Body of pancreas (tissue), 4 donors: ENCODE results near the gene TRPM2. TPM values are rescaled to one million over a fixed set of nuclear protein-coding genes. Genes with fewer than 3 reads are reported as not detected.

Source experiments
- ATAC-seq: fragments of 150-250 bp; one replicate; pipeline ENCODE4 v1.9.1; 2016
- DNase-seq, 4 donors: peaks; one replicate each; pipeline ENCODE4 v3.0.0-alpha.2; 2019
- H3K27ac ChIP-seq, 4 donors: fragments of 200-600 bp; sonication (generic); 1 replicate in 3 of 4; 2 replicates in 1 of 4; pipeline versions ENCODE4 v1.5.1 to v1.6.1; 2016 to 2019; ENCODE audit warnings: mild to moderate bottlenecking in 1 of 4, mixed read lengths in 1 of 4, moderate library complexity in 1 of 4
- H3K27me3 ChIP-seq, 2 donors: fragments of 200-600 bp; sonication (generic); one replicate each; pipeline ENCODE4 v1.6.0; 2016; ENCODE audit warnings: mild to moderate bottlenecking in 1 of 2
- H3K36me3 ChIP-seq, 2 donors: fragments of 200-600 bp; sonication (generic); replicated peaks in 1 of 2; 2 replicates each; pipeline ENCODE4 v1.5.1; 2016; ENCODE audit warnings: low read depth in 2 of 2; ENCODE audit not compliant: insufficient read depth in 1 of 2
- H3K4me1 ChIP-seq: fragments of 200-600 bp; sonication (generic); one replicate; pipeline ENCODE4 v1.6.0; 2016
- H3K4me3 ChIP-seq, 2 donors: fragments of 200-600 bp; sonication (generic); 1 replicate in 1 of 2; 2 replicates in 1 of 2; pipeline ENCODE4 v1.5.1; 2016 to 2019
- H3K9me3 ChIP-seq, 3 donors: fragments of 200-600 bp; sonication (generic); 1 replicate in 2 of 3; 2 replicates in 1 of 3; pipeline ENCODE4 v1.5.1; 2016
- CTCF ChIP-seq, 7 experiments: fragments of 450-650 bp in 4 of 7; fragments of 200-600 bp in 3 of 7; sonication (generic) in 3 of 7; IDR thresholded peaks; one replicate each; pipeline ENCODE4 v1.5.1; 2016 to 2019; ENCODE audit warnings: antibody characterized with exemption in 7 of 7
- POLR2A ChIP-seq, 3 donors: fragments of 450-650 bp; IDR thresholded peaks; one replicate each; pipeline ENCODE4 v1.6.1; 2016; ENCODE audit warnings: antibody characterized with exemption in 3 of 3, mild to moderate bottlenecking in 2 of 3
- WGBS, 2 donors: methylation state at CpG; one replicate each; pipeline ENCODE4 v1.1.5; 2017; 5-methylcytosine and 5-hydroxymethylcytosine counted together
- intact Hi-C: fragments of 100-400 bp; cut with DNase I; formaldehyde crosslinking; loops from one replicate; pipeline ENCODE4 v1.15.1; 2023
- total RNA-seq, 2 donors: library from RNA; depleted of rRNA; stranded (reverse); fragments of >200 nt; gene quantifications; one replicate each; pipeline ENCODE4 v1.1.0, GENCODE V29; 2016

The TRPM2 gene
- total RNA-seq, 2 donors from 2014 or later: 2.1 to 2.3 TPM

- intact Hi-C loops: no loop called here
- no peaks in the 10 kb centered on the region for H3K36me3 ChIP-seq
- DNase-seq: no peak
- H3K4me3 ChIP-seq: no peak overlapping the region
- TF ChIP-seq POLR2A (IDR thresholded peaks at IDR 0.05) (no peak), CTCF (IDR thresholded peaks at IDR 0.05) (no peak)
- H3K27me3 ChIP-seq: no peaks in the 10 kb centered on the region
- H3K27ac ChIP-seq: no peak overlapping the region
- WGBS, 2 donors: 62 to 64% methylated on average over 4 to 10 of the region's 10 CpGs
- no peak for ATAC-seq
- H3K9me3 ChIP-seq: peaks cover 0 to 8% (median 0%) of the 10 kb centered on the region in 3 donors
- no peaks in the 10 kb centered on the region for H3K4me1 ChIP-seq
Observed at GRCh38 chr21:44380876-44381275, 27.5 kb downstream of the TRPM2 start.

- Histone ChIP-seq H3K27ac (no peak overlapping the region), H3K4me1 (no peaks in the 10 kb centered on the region), H3K4me3 (no peak overlapping the region), H3K36me3 (no peaks in the 10 kb centered on the region), H3K27me3 (no peaks in the 10 kb centered on the region), H3K9me3 (peaks cover 0 to 13% (median 0%) of the 10 kb centered on the region in 3 donors)
- TF ChIP-seq CTCF (IDR thresholded peaks at IDR 0.05) (no peak), POLR2A (IDR thresholded peaks at IDR 0.05) (no peak)
- DNase-seq (no peak), ATAC-seq (no peak)
- intact Hi-C loops: no loop called here
Observed at GRCh38 chr21:44381874-44382273, 28.5 kb downstream of the TRPM2 start.

- DNase-seq: no peak
- 80% methylated on average over 8 to 9 of the region's 9 CpGs for WGBS, 2 donors
- Histone ChIP-seq H3K4me3 (no peak overlapping the region), H3K27me3 (no peaks in the 10 kb centered on the region), H3K27ac (no peak overlapping the region), H3K36me3 (no peaks in the 10 kb centered on the region), H3K9me3 (peaks cover 0 to 15% (median 0%) of the 10 kb centered on the region in 3 donors), H3K4me1 (no peaks in the 10 kb centered on the region)
- intact Hi-C loops: no loop called here
- no peak for ATAC-seq
- TF ChIP-seq POLR2A (IDR thresholded peaks at IDR 0.05) (no peak), CTCF (IDR thresholded peaks at IDR 0.05) (no peak)
Observed at GRCh38 chr21:44382536-44382935, 29.1 kb downstream of the TRPM2 start.

GRCh38 chr21:44383216-44383615 is 29.8 kb downstream of the TRPM2 start:
- H3K4me1 ChIP-seq: no peaks in the 10 kb centered on the region
- H3K27ac ChIP-seq: no peak overlapping the region
- no peaks in the 10 kb centered on the region for H3K36me3 ChIP-seq
- intact Hi-C loops: no loop called here
- H3K4me3 ChIP-seq: no peak overlapping the region
- ATAC-seq (no peak), DNase-seq (no peak)
- 63 to 65% methylated on average over 4 of the region's 4 CpGs for WGBS, 2 donors
- no peaks in the 10 kb centered on the region for H3K27me3 ChIP-seq
- peaks cover 0 to 15% (median 0%) of the 10 kb centered on the region in 3 donors for H3K9me3 ChIP-seq
- TF ChIP-seq POLR2A (IDR thresholded peaks at IDR 0.05) (no peak), CTCF (IDR thresholded peaks at IDR 0.05) (no peak)

- H3K4me1 ChIP-seq: no peaks in the 10 kb centered on the region
- intact Hi-C loops: no loop called here
- H3K27me3 ChIP-seq: no peaks in the 10 kb centered on the region
- H3K36me3 ChIP-seq: no peaks in the 10 kb centered on the region
- peaks cover 0 to 15% (median 0%) of the 10 kb centered on the region in 3 donors for H3K9me3 ChIP-seq
- no peak for TF ChIP-seq POLR2A (IDR thresholded peaks at IDR 0.05)
- TF ChIP-seq CTCF (IDR thresholded peaks at IDR 0.05): no peak
- ATAC-seq (no peak), DNase-seq (no peak)
- 52 to 57% methylated on average over 2 of the region's 2 CpGs for WGBS, 2 donors
- no peak overlapping the region for H3K27ac ChIP-seq
- H3K4me3 ChIP-seq: no peak overlapping the region
Observed at GRCh38 chr21:44384968-44385367, 31.5 kb downstream of the TRPM2 start.
